Fibroblast of lung (primary cell): ENCODE results near the gene ANO1.

Source experiments
- EZH2 ChIP-seq: IDR thresholded peaks from 2 replicates; pipeline ENCODE4 v1.5.1; 2012; ENCODE audit warnings: low read length, control low read depth, mild to moderate bottlenecking; ENCODE audit errors: missing control alignments
- TF ChIP-seq, protein P1 (sequence below), 2 donors: IDR thresholded peaks in 1 of 2; conservative IDR thresholded peaks in 1 of 2; 1 replicate in 1 of 2; 2 replicates in 1 of 2; pipeline ENCODE4 v1.5.1; 2011 to 2012; ENCODE audit warnings: low read length in 2 of 2, control low read depth in 1 of 2, inconsistent platforms in 1 of 2, low read depth in 1 of 2, mild to moderate bottlenecking in 1 of 2

- TF ChIP-seq, protein P1, sequence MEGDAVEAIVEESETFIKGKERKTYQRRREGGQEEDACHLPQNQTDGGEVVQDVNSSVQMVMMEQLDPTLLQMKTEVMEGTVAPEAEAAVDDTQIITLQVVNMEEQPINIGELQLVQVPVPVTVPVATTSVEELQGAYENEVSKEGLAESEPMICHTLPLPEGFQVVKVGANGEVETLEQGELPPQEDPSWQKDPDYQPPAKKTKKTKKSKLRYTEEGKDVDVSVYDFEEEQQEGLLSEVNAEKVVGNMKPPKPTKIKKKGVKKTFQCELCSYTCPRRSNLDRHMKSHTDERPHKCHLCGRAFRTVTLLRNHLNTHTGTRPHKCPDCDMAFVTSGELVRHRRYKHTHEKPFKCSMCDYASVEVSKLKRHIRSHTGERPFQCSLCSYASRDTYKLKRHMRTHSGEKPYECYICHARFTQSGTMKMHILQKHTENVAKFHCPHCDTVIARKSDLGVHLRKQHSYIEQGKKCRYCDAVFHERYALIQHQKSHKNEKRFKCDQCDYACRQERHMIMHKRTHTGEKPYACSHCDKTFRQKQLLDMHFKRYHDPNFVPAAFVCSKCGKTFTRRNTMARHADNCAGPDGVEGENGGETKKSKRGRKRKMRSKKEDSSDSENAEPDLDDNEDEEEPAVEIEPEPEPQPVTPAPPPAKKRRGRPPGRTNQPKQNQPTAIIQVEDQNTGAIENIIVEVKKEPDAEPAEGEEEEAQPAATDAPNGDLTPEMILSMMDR (conservative IDR thresholded peaks at IDR 0.05 in 1 of 2, IDR thresholded peaks at IDR 0.05 in 1 of 2; ENCODE audit: low read depth in 1 of 2, low read length in 2 of 2), result no peak
- TF ChIP-seq EZH2, result no peak
Observed at GRCh38 chr11:70139785-70140410, 61.8 kb downstream of the ANO1 start.
